ENCODE results near the gene CERKL.

DNA sequence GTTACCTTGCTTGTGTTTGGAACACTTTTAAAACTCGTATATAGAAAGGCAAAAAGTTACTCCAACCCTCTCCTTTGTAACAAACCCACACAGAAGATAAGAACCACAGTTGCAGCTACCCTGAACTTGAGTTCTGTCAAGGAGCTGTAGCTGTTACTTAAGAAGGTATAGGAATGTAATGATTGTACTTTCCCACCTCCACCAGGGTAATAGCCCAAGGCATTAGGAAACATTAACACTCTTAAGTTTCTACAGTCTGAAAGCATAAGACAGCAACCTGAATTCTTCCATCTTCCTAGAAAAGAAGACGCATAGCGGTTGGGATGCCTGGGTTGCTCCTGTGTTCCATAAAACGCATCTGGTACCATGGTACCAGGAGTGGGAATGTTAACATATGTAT, 156.7 kb downstream of the CERKL start:
- TF ChIP-seq TEAD4 (IDR thresholded peaks at IDR 0.05) (no peak), MAX (IDR thresholded peaks at IDR 0.05) (no peak), EP300 (IDR thresholded peaks at IDR 0.05; ENCODE audit: borderline replicate concordance) (no peak), CEBPB (IDR thresholded peaks at IDR 0.05) (no peak), YY1 (IDR thresholded peaks at IDR 0.05; ENCODE audit: low read depth) (no peak), EGR1 (IDR thresholded peaks at IDR 0.05) (no peak), RAD21 (IDR thresholded peaks at IDR 0.05; ENCODE audit: low read depth) (no peak), TAF1 (IDR thresholded peaks at IDR 0.05; ENCODE audit: low read depth) (no peak), TCF12 (IDR thresholded peaks at IDR 0.05; ENCODE audit: low read depth) (no peak)
